HG02840 (cell line): ENCODE results near the gene CNOT4.

ENCODE experiments used
- ATAC-seq: cut with Tn5 transposase; IDR thresholded peaks from one replicate; pipeline ENCODE4 v1.9.1; 2021; ENCODE audit warnings: mild to moderate bottlenecking, moderate library complexity, moderate number of reproducible peaks; ENCODE audit not compliant: unreplicated experiment, low FRiP score

CNOT4 gene

DNA sequence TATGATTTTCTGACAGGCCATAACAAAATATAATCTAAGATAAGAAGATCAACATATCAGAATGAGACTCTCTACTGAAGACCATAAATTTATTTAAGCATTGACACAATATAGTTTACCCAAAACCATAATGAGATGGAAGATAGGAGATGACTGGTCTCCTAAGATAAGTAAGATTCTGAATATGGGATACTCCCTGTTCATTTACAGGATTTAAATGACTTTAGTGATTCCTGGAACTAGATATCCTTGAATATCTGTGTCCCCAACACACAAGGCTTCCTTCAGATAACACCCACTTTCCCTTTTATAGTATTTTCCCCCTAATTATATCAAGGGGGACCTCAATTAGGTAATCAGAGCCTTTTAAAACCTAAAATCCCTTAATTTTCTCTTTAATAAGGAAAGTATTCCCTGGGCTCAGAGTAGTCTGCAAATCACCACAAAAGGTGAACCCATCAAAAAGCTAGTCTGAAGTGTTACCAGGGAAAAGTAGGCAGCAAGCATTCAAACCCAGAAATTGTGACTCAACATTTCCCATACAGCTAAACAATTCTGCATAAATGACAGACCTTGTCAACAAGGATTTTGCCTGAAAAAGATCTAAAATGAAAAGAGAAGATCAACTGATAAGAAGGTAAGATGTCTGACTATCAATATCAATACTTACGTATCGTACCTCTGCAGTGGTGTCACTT lies 99.9 kb downstream of the CNOT4 start:
- no peak for ATAC-seq

DNA sequence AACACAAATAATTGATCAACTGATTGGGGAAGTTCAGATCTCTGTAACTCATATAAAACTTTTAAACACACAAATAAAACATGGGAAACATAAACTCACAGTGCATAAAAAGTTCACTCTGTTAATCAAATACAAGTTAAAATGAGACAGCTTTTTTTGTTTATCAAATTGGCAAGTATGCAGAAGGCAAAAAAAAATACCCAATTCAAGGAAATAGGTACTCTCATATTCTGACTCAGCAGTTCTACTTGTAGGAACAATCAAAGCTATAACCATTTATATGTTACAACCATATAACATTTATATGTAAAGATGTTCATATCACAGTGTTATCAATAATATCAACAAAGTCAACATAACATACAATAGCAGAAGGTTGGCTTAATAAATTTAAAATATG lies 102.0 kb downstream of the CNOT4 start:
- ATAC-seq: no peak

DNA sequence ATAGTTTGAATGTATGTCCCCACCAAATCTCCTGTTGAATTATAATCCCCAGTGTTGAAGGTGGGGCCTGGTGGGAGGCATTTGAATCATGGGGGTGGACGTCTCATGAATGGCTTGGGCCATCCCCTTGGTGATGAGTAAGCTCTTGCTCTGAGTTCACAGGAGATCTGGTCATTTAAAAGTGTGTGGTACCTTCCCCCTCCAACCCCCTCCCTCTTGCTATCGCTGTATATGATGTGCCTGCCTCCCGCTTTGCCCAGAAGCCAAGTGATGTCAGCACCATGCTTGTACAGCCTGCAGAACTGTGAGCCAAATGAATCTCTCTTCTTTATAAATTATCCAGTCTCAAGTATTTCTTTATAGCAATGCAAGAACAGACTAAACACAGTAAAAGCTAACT lies 103.0 kb downstream of the CNOT4 start:
- ATAC-seq: no peak

DNA sequence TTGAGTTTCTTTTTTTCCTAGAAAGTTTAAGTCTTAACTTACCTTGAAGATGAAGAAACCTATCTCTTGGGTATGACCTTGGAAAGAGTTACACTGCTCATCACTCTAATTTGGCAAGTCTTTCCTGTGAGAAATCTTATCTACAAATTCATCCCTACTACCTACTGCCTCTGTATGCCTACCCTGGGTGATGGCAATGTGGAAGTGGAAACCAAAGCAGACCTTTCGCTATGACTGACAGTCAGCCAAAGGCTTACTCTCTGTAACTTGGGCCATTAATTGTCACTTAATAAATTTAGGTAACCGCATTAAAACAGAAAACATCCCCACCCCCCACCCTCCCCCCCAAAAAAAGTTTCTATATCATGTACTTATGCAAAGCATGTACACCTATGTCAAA lies 103.9 kb downstream of the CNOT4 start:
- ATAC-seq: no peak

DNA sequence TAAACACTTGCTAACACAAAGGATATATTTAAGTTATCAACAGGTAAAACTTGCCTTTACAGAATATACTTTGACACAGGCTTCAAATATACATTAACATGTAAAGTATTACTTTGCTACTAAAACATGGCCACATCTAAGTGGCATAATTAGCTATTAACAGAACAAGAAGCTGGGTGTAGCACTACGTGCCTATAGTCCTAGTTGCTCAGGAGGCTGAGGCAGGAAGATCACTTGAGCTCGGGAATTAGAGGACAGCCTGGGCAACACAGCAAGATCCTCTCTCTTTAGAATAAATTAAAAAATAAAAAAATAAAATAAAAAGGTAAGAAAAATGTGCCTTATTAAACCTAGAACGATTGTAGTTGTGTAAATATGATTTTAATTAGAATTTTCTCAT lies 106.6 kb downstream of the CNOT4 start:
- no peak for ATAC-seq

DNA sequence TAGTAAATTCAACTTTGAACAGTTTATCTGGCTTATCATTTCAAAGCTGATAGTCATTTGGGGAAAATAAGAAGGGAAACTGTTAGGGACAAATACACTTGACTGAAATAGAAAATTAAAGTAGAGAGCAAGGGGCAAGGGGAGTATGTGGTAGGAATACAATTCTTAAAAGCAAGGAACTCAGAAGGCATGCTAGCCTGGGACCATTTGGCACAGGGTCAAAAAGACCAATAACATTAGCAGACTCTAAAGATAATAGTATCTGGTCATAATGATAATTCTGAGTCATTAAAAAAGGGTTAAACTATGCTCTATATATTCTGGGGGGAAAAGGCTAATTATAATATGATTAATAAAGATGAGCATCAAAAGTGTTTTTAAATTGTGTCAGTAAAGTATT lies 112.2 kb downstream of the CNOT4 start:
- no peak for ATAC-seq

DNA sequence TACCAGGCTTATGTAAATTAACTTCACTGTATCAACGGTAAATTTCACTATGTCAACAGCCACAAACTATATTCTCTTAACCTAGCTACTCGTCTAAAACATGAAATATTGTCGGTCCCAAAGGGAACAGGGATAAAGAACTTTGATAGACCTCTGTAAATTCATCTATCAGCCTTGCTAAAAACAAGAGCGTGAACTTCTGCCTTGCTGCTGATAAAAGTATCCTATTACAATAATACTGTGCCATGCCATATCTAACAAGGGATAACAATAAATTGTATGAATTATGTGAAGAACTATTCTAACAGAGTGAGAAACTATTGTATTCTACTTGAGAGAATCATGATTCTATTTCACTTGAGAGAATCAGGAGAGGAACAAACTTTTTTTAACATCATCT lies 117.2 kb downstream of the CNOT4 start:
- no peak for ATAC-seq

DNA sequence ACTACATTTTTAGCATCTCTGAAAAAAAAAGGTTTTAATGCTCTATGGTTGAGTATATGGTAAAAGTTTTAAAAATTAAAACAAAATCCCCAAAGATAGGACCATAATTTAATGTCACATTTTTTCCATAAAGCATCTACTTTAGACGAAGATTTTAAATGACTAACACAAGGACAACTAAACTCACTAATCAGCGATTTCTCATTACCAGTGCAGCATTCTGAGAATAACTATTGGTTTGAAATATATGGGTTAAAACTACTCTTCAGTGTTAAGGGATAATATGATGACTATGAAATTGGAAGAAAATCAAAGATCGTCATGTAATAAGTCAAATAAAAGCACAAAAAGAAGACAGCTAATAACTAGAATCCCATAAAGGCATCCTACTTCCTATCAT lies 118.4 kb downstream of the CNOT4 start:
- ATAC-seq: no peak

DNA sequence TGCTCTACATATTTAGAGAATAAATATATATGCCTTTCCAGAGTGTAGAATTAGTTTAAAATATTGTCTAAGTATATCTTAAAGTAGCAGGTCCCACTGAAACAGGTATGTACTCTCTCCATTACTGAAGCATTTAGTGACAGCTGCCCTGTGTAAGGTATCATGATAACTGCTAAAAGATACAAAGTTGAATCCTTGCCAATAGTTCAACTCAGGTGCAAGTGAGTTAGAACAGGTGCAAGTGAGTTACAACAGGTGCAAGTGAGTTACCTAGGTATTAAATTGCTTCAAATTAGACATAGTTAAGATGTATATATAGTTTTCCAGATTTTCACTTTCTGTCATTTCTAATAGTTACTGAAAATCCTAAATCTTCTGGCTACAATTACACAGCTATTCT lies 119.1 kb downstream of the CNOT4 start:
- no peak for ATAC-seq

DNA sequence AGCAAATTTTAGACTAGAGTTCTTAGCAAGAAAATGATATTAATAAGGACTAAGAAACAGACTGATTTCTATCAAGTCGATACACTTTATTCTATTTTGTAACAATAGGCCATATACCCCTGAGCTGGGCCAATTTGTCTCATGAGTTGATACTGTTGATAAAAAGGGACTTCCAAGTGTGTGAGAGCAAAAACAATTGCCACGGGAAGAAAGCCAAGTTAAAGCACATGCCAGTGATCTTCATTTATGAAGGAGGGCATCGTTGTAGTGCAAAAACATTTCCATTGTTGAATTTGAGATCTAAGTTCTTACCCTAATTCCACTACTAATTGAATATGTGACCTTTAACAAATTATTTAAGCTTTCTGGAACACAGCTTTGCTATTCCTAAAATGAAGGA lies 119.9 kb downstream of the CNOT4 start:
- ATAC-seq: no peak

DNA sequence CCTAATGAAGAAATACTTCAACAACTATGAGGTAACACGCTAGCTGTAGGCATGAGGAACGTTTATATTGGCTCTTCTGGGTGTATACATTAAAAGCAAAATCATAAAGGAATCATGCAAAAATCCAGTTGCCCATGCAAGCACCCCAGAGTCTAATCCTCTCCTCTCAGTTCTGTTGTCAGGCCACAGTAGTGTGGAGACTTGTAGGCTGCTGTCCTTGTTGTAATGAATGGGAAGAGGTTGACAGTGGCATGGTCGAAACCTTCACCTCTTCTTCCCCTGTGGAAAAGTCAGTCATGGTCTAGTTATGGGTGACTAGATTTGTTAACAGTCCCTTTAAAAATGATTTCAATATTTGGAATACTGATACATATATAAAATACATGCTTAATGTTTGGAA lies 121.3 kb downstream of the CNOT4 start:
- no peak for ATAC-seq

DNA sequence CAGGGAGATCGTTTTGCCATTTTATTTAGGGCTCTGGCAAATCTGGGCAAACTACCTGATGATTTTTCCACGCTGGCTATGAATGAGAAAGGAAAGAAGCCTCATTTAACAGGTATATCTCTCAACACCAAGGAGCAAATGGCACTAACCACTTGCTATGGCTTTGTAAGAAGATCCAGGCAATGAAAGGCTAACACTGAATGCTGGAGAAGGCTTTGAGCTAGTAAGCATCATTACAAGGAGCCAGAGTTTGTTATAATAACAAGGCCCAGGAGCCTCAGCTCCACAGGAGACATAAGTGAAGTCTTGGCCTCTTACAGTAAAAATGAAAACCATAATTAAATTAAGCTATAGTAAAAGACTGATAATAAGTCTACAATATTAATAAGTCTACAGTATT lies 123.1 kb downstream of the CNOT4 start:
- ATAC-seq: no peak

DNA sequence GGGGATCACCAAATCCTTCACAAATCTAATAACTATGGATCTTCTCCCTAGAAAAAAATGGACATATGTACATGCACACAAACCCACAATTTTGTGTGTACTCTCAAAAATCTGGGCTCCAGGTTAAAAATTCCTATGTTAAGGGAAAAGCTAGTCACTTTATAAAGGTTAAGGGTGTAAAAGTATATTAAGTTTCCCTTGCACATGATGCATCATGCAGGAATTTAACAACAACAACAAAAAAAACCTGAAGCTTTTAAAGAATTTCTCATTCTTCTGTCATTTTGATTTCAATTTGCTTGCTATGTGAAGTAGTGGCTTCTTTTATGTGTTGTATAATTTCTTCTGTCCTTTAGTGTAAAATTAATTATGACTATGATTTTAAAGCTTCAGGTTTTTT lies 123.7 kb downstream of the CNOT4 start:
- no peak for ATAC-seq

DNA sequence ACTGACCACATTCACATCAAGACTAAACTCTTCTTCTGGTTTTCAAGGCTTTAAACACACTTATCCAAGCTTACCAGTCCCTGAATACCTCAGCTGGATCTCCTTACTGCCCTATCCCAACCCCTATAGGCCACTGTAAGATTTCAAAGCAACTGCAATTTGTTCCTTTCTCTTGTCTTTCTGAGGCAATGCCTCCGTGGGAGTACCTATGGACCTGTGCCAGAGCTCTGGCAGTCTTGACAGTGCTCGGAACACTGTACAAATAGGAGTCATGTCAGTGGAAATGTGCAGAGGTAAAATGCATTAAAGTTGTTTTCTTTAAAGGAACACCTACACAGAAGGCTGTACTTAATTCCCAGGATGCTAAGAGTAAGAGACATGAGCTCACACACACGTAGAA lies 124.7 kb downstream of the CNOT4 start:
- no peak for ATAC-seq

DNA sequence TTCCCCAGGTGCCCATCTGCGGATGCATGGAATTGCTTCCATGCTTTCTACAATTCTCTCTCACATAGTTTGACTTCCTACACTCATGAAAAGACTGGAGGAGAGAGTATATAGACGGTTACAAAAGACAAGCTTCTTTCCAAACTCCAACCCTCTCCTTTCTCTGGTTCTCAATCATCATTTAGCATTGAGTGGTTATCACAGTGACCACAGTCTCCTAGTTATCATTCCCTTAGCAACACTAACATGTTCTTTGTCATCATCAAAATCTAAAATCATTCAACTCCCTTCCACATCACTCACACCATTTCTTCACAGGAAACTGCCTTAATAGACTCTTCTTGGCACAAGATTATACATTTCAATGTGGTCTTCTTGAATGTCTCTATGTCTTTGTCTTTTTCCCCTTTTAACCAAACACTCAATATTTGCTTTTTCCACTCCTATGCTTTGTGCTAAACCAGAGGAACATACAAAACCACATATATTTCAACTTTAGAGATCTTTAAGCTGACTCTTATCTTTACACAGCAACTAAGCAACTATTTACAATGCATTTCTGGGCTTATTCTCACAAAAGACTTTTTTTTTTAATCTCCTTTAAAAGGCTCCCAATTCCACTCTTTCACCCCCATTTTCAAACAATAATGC lies 126.3 kb downstream of the CNOT4 start:
- ATAC-seq: no peak

DNA sequence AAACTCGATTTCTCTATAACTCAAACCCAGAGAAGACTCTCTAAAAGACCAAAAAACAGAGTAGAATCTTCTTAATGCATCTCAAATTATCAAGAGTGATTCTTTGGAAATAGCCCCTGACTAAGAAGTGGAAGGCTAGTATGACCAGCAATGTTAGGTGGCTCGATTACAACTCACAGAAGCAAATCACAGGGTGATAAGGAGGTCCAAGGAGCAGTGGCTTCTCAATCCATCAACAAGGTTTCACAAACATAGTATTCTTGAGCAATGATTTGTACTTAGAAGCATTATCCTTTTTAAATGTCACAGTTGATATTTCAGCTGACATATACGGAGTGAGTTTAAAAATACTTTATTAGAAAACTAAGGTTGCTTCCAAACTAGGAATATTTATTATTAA lies 127.7 kb downstream of the CNOT4 start:
- no peak for ATAC-seq

DNA sequence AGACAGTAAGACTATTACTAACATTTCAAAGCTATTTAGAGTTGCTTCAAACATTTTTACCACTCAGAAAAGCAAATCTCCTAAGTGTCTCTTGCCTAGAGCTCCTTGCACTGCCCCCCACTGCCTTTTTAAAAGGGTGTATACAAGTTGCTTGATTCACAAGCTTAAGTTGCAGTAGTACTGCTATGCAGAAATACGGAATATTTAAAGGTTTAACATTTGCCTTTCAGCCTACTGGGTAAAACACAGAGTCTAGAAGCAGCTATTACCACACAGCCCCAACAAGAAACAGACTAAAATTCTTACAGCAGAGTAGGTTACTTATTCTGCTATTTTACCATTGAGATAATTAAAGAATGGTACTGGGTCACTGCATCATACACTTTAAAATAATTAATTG lies 128.5 kb downstream of the CNOT4 start:
- ATAC-seq: no peak

DNA sequence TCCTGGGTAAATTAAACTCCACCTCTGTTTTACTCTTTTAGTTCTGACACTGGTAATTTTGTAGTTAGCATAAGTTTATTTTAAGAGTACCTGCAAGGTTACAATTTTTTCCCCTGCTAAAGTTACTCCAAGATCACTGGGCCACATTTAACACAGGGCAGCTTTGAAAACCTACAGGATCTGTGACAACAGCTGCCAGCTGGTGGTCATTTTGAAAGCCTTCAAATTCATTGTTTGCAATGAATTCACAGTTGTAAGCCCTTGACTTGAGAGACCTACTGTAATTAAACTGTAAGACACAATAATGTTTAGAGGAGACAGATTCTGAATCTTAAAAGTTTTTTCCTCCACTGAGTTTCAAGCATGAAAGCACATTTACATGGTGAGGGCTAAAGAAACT lies 129.6 kb downstream of the CNOT4 start:
- ATAC-seq: no peak

DNA sequence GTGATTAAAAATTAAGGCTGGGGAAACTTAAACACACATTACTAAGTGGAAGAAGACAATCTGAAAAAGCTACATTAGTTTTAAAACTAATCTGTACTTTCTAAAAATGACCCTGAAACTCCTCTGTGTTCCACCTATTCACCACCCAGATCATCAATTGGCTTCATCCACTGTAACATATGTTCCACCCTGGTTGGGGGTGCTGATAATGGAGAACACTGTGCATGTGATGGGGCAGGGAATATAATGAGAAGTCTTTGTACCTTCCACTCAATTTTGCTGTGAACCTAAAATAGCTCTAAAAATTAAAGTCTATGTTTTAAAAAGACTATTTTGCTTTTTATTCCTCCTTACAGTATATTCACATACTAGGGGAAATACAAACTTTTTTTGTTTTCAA lies 132.7 kb downstream of the CNOT4 start:
- no peak for ATAC-seq

DNA sequence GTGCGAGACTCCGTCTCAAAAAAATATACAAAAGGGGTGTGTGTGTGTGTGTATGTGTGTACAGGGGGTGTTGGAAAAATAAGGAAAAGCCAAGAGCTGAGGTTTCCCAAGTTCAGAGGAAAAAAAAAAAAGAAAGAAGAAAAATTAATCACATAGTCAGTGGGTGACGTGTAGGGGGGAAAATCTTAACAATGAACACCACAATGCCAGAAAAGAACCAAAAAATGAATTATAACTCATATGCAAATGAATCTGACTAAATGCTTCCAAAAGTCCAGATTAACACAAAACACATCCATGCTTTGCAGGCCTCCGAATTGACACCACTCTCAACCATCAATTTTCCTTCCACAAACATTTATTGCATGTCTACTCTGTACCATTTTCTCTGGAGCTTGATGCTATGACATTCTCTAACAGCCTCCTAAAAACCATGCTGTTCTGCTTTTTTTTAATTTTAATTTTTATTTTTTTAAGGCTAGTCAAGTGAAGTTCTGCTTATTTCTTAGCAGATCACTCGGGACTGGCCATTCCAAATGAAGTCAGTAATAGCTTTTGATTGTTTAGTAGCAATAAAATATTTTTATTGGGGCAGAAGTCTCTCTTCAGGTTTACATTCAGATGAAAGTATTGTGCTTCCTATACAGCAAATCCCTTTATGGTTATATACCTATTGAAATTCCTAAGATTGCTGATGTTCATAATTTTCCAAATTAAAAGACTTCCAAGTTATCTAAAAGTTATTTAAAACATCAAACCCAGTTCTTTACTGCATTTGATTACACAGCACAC lies 133.8 kb downstream of the CNOT4 start:
- ATAC-seq: no peak

DNA sequence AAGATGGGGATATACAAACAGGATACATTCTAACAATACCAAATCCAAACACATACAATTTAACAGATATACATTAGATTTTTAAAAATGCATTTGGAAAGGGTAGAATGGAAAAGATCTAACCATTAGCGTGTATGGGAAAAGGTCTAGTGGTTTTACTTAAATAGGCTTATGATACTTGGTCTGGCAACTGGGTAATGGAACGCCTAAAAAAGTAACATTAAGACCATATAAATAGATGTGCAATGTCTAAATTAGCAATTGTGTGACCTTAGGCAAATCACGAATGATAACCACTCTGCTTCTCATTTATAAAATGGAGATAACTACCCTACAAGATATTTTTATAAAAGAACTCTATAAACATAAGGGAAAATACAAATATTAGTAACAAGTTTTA lies 135.2 kb downstream of the CNOT4 start:
- ATAC-seq: no peak

DNA sequence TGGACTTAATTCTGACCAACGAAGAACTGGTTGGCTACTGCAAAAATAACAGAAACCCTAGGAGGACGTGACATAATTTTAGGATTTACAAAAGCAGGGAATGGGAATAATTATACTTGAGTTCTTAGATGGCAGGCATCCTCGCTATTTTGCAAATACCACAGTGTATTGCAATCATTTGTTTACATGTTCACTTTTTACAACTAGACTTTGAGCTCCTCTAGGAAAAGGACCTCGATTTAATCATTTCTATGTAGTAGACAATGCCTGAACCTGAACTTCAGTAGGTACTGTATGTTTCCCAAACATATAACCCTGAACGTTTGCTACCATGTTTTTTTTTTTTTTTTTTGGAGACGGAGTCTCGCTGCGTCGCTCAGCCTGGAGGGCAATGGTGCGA lies 137.7 kb downstream of the CNOT4 start:
- no peak for ATAC-seq
